SW 1271 (cell line): ENCODE measurements around the gene MESP2.

Source experiments
- DNase-seq, 2 experiments: peaks; one replicate each; lab custom pipeline; 2025; lab: John Stamatoyannopoulos, UW

MESP2 gene, protein sequence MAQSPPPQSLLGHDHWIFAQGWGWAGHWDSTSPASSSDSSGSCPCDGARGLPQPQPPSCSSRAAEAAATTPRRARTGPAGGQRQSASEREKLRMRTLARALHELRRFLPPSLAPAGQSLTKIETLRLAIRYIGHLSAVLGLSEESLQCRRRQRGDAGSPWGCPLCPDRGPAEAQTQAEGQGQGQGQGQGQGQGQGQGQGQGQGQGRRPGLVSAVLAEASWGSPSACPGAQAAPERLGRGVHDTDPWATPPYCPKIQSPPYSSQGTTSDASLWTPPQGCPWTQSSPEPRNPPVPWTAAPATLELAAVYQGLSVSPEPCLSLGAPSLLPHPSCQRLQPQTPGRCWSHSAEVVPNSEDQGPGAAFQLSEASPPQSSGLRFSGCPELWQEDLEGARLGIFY

DNA sequence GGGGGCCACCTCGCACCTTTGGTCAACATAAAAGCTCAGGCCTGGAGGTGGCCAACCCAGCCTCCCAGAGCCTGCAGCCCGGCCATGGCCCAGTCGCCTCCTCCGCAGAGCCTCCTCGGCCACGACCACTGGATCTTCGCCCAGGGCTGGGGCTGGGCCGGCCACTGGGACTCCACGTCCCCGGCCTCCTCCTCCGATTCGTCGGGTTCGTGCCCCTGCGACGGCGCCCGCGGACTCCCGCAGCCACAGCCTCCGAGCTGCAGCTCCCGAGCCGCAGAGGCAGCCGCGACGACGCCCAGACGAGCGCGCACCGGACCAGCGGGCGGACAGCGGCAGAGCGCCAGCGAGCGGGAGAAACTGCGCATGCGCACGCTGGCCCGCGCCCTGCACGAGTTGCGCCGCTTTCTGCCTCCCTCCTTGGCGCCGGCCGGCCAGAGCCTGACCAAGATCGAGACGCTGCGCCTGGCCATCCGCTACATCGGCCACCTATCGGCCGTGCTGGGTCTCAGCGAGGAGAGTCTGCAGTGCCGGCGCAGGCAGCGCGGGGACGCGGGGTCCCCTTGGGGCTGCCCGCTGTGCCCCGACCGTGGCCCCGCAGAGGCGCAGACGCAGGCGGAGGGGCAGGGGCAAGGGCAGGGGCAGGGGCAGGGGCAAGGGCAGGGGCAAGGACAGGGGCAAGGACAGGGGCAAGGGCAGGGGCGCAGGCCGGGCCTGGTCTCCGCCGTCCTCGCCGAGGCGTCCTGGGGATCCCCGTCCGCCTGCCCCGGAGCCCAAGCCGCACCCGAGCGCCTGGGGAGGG is at the start of gene MESP2:
MESP2 (plus strand) TSS at position 59 of the 799 bp plus-strand sequence; CDS start at position 85, 26 bp downstream.
- peak; percentile 85 to 87 for DNase-seq

DNA sequence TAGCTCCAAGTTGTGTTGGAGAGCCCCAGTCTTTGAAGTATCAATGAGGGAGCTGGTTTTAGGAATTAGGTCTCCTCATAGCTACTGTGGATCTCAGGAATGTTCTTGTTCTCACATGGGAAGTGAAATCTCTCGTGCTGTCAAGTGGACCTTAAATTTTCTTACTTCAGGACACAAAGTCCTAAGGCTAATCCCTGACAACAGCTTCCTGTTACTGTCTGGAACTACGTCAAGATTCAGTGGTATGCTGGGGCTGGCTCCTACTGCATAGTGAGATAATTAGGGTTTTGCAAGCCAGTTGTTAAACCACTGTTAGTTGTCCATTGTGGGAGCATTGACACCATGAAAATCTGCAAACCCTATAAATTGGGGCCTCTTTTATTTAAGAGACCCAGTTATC is 47.9 kb upstream of the MESP2 start:
- DNase-seq: no peak

DNA sequence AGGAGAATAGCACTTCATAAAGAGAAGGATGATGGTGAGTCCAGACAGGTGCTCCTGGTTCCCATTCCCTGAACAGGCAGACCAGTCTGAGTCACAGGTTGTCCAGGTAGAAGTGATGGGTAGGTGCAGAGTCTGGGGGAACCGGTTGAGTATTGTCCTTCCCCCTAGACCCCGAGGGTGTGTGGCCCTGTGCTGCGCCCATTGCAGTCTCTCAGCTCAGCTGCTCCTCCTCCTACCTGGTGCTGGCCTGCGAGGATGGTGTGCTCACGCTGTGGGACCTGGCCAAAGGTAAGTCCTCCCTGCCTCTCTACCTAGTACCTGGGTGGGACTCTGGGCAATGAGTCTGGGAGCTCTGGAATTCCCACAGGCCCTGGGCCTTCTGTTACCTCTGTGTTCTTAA is 44.9 kb upstream of the MESP2 start:
- DNase-seq: no peak

DNA sequence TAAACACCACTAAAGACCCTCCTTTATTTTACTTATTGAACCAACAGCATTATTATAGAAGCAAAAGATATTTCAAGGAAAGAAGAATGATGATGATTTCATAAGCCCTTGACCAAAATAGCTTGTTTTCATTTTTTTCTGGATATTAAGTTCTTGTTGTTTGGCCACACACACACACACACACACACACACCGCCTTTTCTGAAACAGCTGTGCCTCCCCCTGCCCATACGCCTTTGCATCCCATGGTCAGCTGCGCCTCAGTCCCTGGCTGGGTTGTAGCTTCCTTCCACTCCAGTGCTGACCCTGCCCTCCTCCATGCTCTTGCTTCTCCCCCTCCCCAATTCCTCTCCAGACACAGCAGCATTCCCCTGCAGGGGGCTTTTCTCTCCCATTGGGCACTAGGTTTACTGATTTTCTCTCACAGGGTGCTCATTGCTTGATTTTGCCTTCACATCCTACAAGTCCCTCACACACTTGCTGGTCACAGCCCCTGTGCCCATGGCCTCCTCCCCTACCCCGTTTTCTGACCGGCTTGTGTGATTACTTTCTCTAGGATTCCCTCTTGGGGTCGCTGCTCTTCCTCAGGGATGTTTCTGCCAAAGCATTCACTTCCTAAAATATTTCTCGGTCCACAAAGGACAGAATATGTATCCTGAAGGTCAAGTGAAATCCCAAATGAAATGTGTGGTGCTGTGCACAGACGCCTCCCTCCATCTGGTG is 43.5 kb upstream of the MESP2 start:
- no peak for DNase-seq

DNA sequence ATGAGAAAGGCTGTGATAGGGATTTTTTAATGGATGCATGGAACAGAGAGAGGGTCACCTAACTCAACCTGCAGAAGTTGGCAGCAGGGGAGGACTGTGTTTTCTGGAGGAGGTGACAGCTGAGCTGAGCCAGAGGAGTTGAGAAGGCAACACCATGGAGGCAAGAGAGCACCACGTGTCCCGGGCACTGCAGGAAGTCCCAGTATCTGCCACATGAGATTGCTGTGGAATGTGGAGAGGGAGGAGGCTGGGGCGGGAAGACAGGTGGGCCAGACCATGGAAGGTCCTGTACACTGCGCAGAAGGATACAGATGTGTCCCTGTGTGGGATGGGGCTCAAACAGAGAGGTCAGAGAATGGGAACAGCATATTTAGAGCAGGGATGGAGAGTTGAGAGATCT is 40.4 kb upstream of the MESP2 start:
- no peak for DNase-seq

DNA sequence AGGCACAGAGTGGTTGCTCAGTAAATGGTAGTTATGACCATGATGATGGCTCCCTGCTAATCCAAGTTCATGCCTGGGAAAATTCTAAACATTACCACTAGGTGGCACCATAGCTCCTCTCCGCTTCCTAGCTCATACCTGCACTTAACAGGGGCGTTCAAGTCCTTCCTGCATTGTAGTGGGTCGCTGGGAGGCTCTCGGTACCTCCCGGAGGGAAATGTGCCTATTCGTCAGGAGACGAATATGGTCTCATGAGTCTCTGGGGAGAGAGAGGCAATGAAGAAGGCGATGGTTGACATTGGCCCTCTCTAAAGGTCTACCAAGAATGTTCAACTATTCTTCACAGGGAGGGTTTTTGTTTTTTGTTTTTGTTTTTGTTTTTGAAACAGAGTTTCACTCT is 36.0 kb upstream of the MESP2 start:
- peak; percentile 24 to 84 for DNase-seq

DNA sequence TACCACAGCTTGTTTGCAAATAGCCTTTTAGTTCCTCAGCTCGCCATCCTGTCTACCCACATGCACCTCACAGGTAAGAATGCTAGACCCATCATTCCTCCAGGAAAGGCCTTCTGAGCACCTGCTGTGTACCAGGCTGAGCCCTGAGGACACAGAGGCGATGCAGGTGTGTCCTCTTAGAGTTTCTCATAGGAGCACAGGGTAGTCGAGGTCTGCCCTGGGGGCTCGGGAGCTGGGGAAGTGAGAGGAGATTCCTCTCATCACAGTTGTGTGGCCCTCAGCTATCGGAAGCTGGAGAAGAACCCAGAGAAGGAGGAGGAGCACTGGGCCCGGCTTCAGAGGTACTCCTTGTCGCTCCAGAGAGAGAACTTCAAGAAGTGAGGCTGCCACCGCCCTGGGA is 33.1 kb upstream of the MESP2 start:
- DNase-seq: no peak

DNA sequence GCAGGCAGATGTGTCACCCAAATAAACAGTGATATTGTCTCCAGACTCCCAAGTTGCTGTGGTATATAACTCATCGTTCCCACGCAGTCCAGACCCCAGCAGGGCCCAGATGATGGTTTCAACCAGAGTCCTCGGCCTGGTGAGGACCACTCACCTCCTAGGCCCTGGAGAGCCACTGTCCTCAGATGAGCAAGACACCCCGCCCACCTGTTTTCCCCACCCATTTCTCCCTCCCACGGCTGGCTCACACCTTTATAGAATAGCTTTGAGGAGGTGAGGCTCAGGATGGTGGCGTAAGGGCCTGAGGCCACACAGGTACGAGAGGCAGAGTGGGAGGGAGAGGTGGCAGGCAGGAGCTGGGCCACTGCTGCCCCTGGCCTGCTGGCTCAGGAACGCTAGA is 32.5 kb upstream of the MESP2 start:
- no peak for DNase-seq

DNA sequence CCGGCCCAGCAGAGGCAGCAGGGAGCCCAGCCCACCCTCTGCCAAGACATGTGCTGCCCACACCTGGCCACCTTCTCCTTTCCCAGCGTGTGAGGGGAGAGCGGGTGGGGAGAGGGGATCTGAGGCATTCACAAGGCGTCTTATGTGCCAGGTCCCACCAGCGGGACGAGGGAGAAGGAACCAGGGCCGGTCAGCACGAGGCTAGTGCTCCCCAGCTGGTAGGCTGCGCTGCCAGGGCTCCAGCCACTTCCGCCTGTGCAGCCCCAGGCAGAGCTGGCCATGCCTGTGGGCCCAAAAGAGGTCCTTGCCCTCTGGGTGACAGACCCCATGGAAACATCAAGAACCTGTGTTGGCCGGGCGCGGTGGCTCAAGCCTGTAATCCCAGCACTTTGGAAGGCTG is 31.0 kb upstream of the MESP2 start:
- no peak for DNase-seq

DNA sequence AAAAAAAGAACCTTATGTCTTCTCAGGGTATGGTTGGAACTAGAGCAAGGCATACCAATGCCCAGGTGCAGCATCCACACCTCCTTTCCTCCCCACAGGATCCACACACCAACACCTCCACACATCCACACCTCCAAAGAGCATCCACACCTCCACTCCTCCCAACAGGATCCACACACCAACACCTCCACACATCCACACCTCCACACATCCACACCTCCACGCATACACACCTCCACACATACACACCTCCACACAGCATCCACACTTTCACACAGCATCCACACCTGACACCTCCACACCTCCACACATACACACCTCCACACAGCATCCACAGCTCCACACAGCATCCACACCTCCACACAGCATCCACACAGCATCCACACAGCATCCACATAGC is 30.4 kb upstream of the MESP2 start:
- no peak for DNase-seq

DNA sequence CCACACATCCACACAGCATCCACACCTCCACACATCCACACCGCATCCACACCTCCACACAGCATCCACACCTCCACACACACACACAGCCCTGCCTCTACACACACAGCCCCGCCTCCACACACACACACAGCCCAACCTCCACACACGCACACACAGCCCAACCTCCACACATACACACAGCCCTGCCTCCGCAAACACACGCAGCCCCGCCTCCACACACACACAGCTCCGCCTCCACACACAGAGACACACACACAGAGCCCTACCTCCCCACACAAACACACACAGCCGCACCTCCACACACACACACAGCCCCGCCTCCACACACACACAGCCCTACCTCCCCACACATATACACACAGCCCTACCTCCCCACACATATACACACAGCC is 29.7 kb upstream of the MESP2 start:
- no peak for DNase-seq

DNA sequence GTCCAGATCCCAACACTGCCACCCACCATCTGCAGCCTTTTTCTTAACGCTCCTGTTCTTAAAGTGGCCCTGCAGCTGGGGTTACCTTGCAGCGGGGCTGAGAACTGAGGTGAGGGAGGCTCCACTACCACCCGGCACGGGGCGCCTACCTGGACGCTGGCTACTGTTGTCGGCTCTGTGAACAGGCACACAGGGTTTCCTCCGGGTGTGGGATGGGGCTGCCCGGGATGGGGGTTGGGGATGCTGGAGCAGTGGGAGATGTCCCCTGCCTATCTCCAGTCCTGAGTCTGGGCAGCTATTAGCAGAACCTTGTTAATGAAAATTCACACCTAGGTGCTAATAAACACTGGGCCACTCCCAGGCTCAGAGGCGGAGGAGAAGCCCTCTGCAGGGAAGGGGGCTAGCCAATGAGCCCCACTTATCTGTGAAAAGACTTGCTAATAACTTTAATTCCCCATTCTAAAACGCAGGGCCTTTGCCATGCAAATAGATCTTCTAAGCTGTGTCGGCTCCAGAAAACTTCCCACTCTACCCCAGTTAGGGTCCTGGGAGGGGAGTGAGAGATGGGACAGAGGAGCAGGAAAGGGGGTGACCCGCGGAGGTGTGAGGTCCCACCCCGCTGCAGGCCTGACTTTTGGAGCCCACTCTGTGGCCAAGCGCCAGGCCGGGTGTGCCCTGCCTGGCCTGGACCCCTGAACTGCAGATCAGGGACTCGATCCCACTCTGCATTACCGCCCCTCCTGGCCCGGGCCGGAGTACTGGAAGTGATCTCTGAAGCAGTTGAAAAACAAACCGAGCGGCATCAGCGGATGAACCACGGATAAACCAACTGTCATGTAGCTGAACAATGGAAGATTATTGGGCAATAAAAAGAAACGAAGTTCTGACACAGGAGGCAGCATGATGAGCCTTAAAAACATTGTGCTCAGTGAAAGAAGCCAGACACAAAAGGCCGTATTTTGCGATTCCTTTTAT is 28.1 kb upstream of the MESP2 start:
- DNase-seq: no peak

DNA sequence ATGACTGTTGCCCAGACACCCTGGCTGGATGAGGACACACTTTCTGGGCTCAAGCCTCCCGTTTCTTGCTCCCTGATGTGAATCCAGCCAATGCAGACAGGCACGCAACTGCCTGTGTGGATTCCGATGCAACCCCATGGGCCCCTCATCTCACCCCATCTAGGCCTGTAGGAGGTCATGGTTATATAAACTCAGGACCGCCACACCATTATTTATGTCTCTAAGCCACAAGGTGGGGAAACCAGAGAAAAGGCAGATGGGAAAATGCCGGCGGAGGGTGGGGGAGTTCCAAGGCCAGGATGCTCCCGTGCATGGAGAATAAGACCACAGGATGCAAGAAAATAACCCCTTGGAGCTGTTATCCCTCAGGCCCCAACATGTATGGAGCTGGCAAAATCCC is 27.1 kb upstream of the MESP2 start:
- no peak for DNase-seq

DNA sequence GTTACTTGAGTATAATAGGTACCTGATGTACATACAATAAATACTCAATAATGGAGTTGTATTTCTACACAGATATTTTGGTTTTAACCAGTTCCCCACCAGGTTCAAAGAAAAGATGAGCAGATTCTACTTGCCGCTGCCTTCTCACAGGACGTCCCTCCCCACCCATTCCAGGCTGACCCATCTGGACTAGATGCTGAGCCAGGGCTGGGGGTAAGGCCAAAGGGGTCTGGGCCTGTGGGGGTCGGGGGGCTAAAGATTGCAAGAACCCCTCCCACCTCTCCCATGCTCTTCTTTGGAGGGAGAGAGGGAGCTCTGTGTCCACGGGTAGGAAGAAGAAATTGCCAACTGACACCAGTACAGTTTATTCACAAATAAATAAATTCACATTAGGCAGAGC is 26.6 kb upstream of the MESP2 start:
- DNase-seq: no peak

DNA sequence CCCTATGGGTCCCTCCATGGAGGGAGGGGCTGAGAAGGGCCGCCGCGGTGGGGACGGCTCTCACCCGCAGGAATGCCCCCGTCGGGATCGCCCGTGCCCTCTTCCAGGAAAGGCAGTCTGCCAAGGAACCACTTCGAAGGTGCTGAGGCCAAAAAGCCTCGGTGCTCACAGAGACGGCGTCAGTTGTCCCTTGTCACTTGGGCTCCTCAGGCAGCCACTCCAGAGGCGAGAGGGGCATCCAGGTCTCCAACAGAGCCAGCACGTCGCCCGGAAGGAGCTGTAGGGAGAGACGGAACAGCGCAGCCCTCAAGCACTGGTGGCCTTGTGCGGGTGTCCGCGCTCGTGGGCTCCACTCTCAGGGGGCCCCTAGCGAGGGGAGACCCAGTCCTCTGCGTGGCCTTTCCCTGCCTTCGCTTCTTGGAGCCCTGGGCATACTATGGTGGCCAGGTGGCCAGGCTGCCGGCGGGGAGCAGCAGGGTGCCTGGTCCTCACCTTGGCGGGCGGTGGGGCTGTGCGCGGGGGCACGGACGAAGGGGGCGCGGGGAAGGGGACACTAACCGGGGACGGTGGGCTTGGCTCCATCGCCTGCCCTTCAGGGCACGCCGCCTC is 26.1 kb upstream of the MESP2 start:
- DNase-seq: no peak

DNA sequence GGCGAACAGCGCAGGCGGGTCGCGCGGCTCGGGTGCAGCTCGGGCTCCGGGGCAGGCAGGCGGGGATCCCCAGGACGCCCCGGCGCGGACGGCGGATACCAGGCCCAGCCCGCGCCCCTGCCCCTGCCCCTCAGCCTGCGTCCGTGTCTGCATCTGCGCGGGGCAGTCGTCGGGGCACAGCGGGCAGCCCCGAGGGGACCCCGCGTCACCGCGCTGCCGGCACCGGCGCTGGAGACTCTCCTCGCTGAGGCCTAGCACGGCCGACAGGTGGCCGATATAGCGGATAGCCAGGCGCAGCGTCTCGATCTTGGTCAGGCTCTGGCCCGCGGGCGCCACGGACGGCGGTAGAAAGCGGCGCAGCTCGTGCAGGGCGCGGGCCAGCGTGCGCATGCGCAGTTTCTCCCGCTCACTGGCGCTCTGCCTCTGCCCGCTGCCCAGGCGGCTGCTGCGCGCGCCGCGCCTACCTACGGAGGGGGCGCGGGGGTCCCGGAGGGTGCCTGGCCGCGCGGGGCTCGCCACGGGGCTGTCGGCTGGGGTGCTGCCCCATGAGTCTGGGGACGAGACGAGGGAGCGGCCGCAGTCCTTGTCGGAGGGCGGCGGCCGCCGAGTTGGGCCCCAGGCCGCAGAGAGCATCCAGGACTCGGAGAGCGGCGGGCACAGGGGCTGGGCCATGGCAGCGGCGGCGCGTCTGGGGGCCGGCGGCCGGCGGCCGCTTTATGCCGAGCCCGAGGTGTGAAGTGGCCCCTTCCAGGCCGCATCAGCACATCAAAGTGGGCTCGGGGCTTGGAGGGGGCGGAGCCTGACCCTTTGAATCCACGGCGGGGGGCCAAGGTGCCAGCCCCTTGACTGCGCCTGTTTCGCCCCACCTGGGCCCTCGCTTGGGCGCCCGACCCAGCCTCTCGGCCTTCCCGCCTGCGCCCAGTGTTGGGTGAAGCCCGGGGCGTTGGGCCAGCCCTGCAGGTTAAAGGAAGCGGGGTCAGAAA is 25.3 kb upstream of the MESP2 start, which contains the start of gene MESP1:
MESP1 (minus strand) TSS at position 690 of the 983 bp plus-strand sequence; CDS start at position 672, 18 bp downstream.
- DNase-seq: peak; percentile 72 to 96

DNA sequence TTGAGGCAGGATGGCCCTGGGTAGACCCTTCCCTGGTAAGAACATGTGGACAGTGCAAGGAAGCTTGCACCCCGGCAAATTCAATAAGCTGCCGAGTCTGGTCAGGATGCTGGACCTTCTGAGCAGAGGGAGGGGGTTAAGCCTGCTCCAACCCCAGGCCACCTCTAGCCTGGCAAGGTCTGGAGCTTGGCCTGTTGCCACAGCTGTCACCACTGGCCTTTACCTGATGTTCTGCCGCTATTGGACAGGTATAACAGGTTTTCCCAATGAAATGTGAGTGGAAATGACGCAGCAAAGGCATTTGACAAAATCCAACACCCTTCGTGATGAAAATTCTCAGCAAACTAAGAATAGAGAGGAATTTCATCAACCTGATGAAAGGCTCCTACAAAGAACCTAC is 24.4 kb upstream of the MESP2 start:
- no peak for DNase-seq

DNA sequence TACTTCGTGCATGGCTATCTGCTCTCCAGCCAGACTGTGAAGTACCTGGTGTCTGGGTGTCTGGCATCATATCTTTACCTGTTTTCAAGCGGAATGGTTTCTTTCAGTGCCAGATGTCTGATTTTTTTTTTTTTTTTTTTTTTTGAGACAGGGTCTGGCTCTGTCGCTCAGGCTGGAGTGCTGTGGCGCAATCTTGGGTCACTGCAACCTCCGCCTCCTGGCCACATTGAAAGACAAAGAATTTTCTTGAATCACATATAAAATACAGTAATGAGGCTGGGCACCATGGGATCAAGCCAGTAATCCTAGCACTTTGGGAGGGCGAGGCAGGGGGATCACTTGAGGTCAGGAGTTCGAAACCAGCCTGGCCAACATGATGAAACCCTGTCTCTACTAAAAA is 22.3 kb upstream of the MESP2 start:
- no peak for DNase-seq

DNA sequence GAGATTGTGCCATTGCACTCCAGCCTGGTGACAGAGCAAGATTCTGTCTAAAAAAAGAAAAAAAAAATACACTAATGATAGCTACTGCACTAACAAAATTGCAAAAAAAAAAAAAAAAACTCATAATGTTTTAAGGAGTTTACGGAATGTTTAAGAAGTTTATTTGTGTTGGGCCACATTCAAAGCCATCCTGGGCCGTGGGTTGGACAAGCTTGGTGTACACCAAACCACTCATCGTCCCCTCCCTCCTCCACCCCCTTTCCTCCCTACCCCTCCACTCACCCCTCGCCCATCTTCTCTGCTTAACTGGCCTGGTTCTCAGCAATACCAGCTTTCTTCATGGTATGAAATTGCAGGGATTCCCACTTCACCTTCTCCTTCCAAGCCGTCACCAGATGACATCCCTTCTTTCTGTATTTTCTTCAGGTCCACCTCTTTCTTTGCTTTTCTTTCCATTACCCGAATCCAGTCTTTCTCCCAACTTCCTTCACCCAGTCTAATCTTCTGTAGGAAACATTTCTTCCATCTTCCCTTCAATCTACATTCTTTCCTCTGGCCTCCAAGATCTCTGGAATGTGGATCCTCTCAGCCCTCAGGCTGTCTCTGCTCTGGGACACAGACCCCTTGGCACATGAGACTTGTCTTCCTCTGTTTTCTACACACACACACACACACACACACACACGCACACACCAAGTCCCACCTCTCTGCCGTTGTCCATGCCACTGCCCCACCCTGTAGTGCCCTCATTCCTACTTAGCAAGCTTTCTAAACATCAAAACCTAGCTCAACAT is 21.6 kb upstream of the MESP2 start:
- peak in 1 of 2 experiments; percentile 51 for DNase-seq
